HepG2 (cell line): Measurements from ENCODE around the gene MAMLD1. TPM values are rescaled to one million over a fixed set of nuclear protein-coding genes. Genes with fewer than 3 reads are reported as not detected.

Experiments used
- ATAC-seq: fragments of 200-7000 bp; cut with Tn5 transposase; 3 replicates; pipeline ENCODE4 v1.9.1; 2020; ENCODE audit warnings: mild to moderate bottlenecking, moderate library complexity
- BruUV-seq: library from RNA; stranded (reverse); fragments of 400-500 nt; replicated peaks from 2 replicates; lab custom pipeline; 2021; lab: Mats Ljungman, UMichigan
- CTCF ChIA-PET: fragments of 300-600 bp; formaldehyde crosslinking; extraction: SDS; loops from one replicate; lab custom pipeline; 2021; ENCODE audit warnings: low total read pairs, inconsistent platforms, low intra/inter-chr PET ratio; lab: Yijun Ruan, JAX
- POLR2A ChIA-PET: fragments of 350-600 bp; sonication (Branson Sonifier 250); formaldehyde crosslinking; loops from one replicate; lab custom pipeline; 2020; ENCODE audit warnings: antibody characterized with exemption, inconsistent platforms; lab: Yijun Ruan, JAX
- DNase-seq: peaks from one replicate; pipeline ENCODE4 v3.0.0-alpha.2; 2015; ENCODE audit warnings: low spot score
- FAIRE-seq: peaks from 3 replicates; lab custom pipeline; 2011; peaks lifted over from hg19 to GRCh38; lab: Jason Lieb, UNC
- H2AFZ ChIP-seq: one replicate; pipeline ENCODE4 v1.6.1; 2011; ENCODE audit warnings: low read length, inconsistent platforms
- H3K27ac ChIP-seq: fragments of 300-600 bp; 3 replicates; pipeline ENCODE4 v1.8.0; 2011; ENCODE audit warnings: mixed run types, mild to moderate bottlenecking, mixed read lengths, low read length, inconsistent platforms; ENCODE audit not compliant: insufficient read depth; ENCODE audit errors: extremely low read length
- H3K27me3 ChIP-seq, 2 experiments: fragments of 200-600 bp in 1 of 2; 2 replicates in 1 of 2; 3 replicates in 1 of 2; pipeline versions ENCODE4 v1.6.0 to v1.8.0; 2011; ENCODE audit warnings: low read length in 2 of 2, mild to moderate bottlenecking in 2 of 2, moderate library complexity in 2 of 2, inconsistent platforms in 1 of 2; ENCODE audit not compliant: insufficient read depth in 2 of 2, control insufficient read depth in 1 of 2
- H3K36me3 ChIP-seq, 2 experiments: fragments of 200-600 bp in 1 of 2; replicated peaks in 1 of 2; 2 replicates in 1 of 2; 3 replicates in 1 of 2; pipeline versions ENCODE4 v1.5.1 to v1.8.0; 2011; ENCODE audit warnings: low read length in 2 of 2, inconsistent platforms in 1 of 2; ENCODE audit not compliant: insufficient read depth in 2 of 2, control insufficient read depth in 1 of 2
- H3K4me1 ChIP-seq: 2 replicates; pipeline ENCODE4 v1.5.1; 2012; ENCODE audit warnings: low read length, inconsistent platforms; ENCODE audit not compliant: insufficient read depth
- H3K4me2 ChIP-seq: 2 replicates; pipeline ENCODE4 v1.6.0; 2011; ENCODE audit warnings: low read depth, low read length, inconsistent platforms
- H3K4me3 ChIP-seq, 3 experiments: fragments of 200-600 bp in 1 of 3; sonication (generic), shearing (Covaris generic) in 1 of 3; replicated peaks in 1 of 3; 2 replicates each; pipeline ENCODE4 v1.5.1; 2011 to 2016; ENCODE audit warnings: low read length in 3 of 3, inconsistent platforms in 2 of 3, low read depth in 2 of 3, mild to moderate bottlenecking in 2 of 3, control low read depth in 1 of 3, mixed read lengths in 1 of 3; ENCODE audit not compliant: insufficient read depth in 1 of 3
- H3K79me2 ChIP-seq: one replicate; pipeline ENCODE4 v1.6.1; 2011; ENCODE audit warnings: low read length, inconsistent platforms; ENCODE audit not compliant: insufficient read depth
- H3K9ac ChIP-seq: 2 replicates; pipeline ENCODE4 v1.6.0; 2011; ENCODE audit warnings: mild to moderate bottlenecking, low read depth, low read length, inconsistent platforms; ENCODE audit not compliant: insufficient read depth
- H3K9me3 ChIP-seq: 2 replicates; pipeline ENCODE4 v1.5.1; 2012; ENCODE audit warnings: mild to moderate bottlenecking, low read length
- H4K20me1 ChIP-seq: 2 replicates; pipeline ENCODE4 v1.6.0; 2011; ENCODE audit warnings: inconsistent platforms, mild to moderate bottlenecking, low read length, moderate library complexity; ENCODE audit not compliant: insufficient read depth
- MAFK ChIP-seq, 2 experiments: IDR thresholded peaks in 1 of 2; conservative IDR thresholded peaks in 1 of 2; 2 replicates each; pipeline ENCODE4 v1.6.1; 2011; ENCODE audit warnings: improper control_type of control experiment in 2 of 2, low read length in 2 of 2
- MLX ChIP-seq: IDR thresholded peaks from 2 replicates; pipeline ENCODE4 v1.6.1; 2016
- NFAT5 ChIP-seq: sonication (generic); formaldehyde crosslinking; IDR thresholded peaks from 2 replicates; pipeline ENCODE4 v1.4.0; 2020; ENCODE audit warnings: missing genetic modification reagents
- ZBTB40 ChIP-seq, 2 experiments: fragments of 450-650 bp in 1 of 2; sonication (generic) in 1 of 2; formaldehyde crosslinking in 1 of 2; IDR thresholded peaks; 2 replicates each; pipeline versions ENCODE4 v1.6.1 to v1.8.0; 2016 to 2022; ENCODE audit warnings: antibody characterized with exemption in 1 of 2, mild to moderate bottlenecking in 1 of 2, missing genetic modification reagents in 1 of 2
- ZFP82 ChIP-seq: sonication (generic); formaldehyde crosslinking; IDR thresholded peaks from 2 replicates; pipeline ENCODE4 v1.5.1; 2020; ENCODE audit warnings: mild to moderate bottlenecking, missing genetic modification reagents, borderline replicate concordance
- ZNF576 ChIP-seq: sonication (generic); formaldehyde crosslinking; IDR thresholded peaks from 2 replicates; pipeline ENCODE4 v1.4.0; 2020; ENCODE audit warnings: mild to moderate bottlenecking, missing genetic modification reagents
- WGBS: methylation state at CpG from one replicate; pipeline ENCODE4 v1.1.6; 2017; ENCODE audit warnings: low lambda C conversion rate; 5-methylcytosine and 5-hydroxymethylcytosine counted together
- in situ Hi-C: cut with HindIII; loops from 2 replicates; pipeline ENCODE4 v1.10.0; 2017; ENCODE audit warnings: low pct_unique_long_range_greater_than_20kb; ENCODE audit not compliant: extremely low pct_ligation_motif_present
- intact Hi-C: fragments of 100-400 bp; cut with micrococcal nuclease; formaldehyde crosslinking; loops from one replicate; pipeline ENCODE4 v1.10.0; 2022; ENCODE audit not compliant: unreplicated experiment
- polyA plus RNA-seq, 8 experiments: library from polyadenylated mRNA; depleted of rRNA in 3 of 8; stranded (reverse) in 7 of 8; unstranded in 1 of 8; fragments of >200 nt; fragmentation: Illumina TruSeq in 4 of 8; extraction: Trizol in 4 of 8; gene quantifications; 2 replicates each; pipeline versions ENCODE4 v1.2.1 to v1.2.3, GENCODE V29; 2011 to 2016; ENCODE audit warnings: low read depth in 4 of 8, missing spikeins in 1 of 8, mixed read lengths in 1 of 8; ENCODE audit not compliant: insufficient read depth in 1 of 8
- total RNA-seq, 5 experiments: library from RNA; depleted of rRNA; stranded (reverse); fragments of >200 nt; fragmentation: Illumina TruSeq; extraction: Trizol; gene quantifications; 2 replicates each; pipeline ENCODE4 v1.2.3, GENCODE V29; 2016; ENCODE audit warnings: low read depth in 1 of 5

MAMLD1 gene
- total and polyA plus RNA-seq, 2 of the 13 experiments (the other 11 are each of a cell fraction or from before 2014, with no cell fraction given) = not detected

- H3K4me1 ChIP-seq = no peaks in the 10 kb centered on the region
- H3K9ac ChIP-seq = no peak overlapping the region
- H3K27ac ChIP-seq = no peak overlapping the region
- intact Hi-C loops (no loop called here), in situ Hi-C loops (no loop called here)
- no peaks in the 10 kb centered on the region for H3K27me3 ChIP-seq
- no peaks in the 10 kb centered on the region for H3K9me3 ChIP-seq
- DNase-seq (no peak), FAIRE-seq (no peak), ATAC-seq (no peak)
- CTCF ChIA-PET = no interaction called here
- no peaks in the 10 kb centered on the region for H3K36me3 ChIP-seq
- H4K20me1 ChIP-seq = no peaks in the 10 kb centered on the region
- H3K79me2 ChIP-seq = no peaks in the 10 kb centered on the region
- H3K4me2 ChIP-seq = no peak overlapping the region
- no peak overlapping the region for H3K4me3 ChIP-seq
- 70% methylated on average over 2 of the region's 4 CpGs for WGBS
- no TSS peak for BruUV-seq
- no peak overlapping the region for H2AFZ ChIP-seq
- POLR2A ChIA-PET = no interaction called here
- TF ChIP-seq ZFP82 (CRISPR knock-in tag) = no peak
- TF ChIP-seq MAFK (conservative IDR thresholded peaks at IDR 0.05 in 1 of 2, IDR thresholded peaks at IDR 0.05 in 1 of 2; ENCODE audit: low read length in 2 of 2) = no peak
- TF ChIP-seq NFAT5 (CRISPR knock-in tag) = no peak
- no peak for TF ChIP-seq ZBTB40 (IDR thresholded peaks at IDR 0.05)
- TF ChIP-seq ZBTB40 (CRISPR knock-in tag; IDR thresholded peaks at IDR 0.05) = no peak
- no peak for TF ChIP-seq MLX (CRISPR knock-in tag)
- TF ChIP-seq ZNF576 (CRISPR knock-in tag) = no peak
Observed at GRCh38 chrX:150517303-150517910, 154.3 kb downstream of the MAMLD1 start.
